Raji (cell line): ENCODE results near the gene SYCE3.

Experiments used
- POLR2A ChIP-seq: IDR thresholded peaks from 2 replicates; pipeline ENCODE4 v1.6.1; 2011; ENCODE audit warnings: low read depth, low read length, control low read depth; ENCODE audit not compliant: insufficient read depth

The SYCE3 gene

GRCh38 chr22:50571264-50572175, 8.8 kb upstream of the SYCE3 start:
- TF ChIP-seq POLR2A = no peak

- TF ChIP-seq POLR2A = no peak
These were observed 8.1 kb upstream of the SYCE3 start for GRCh38 chr22:50570861-50571260.

- no peak for TF ChIP-seq POLR2A
These were observed 7.3 kb upstream of the SYCE3 start for GRCh38 chr22:50569896-50570535.

- no peak for TF ChIP-seq POLR2A
These were observed 6.3 kb upstream of the SYCE3 start for GRCh38 chr22:50569041-50569459.

- no peak for TF ChIP-seq POLR2A
These were observed 5.9 kb upstream of the SYCE3 start for GRCh38 chr22:50568626-50569025.

GRCh38 chr22:50567721-50568252, 5.1 kb upstream of the SYCE3 start:
- no peak for TF ChIP-seq POLR2A

GRCh38 chr22:50564289-50564688, 1.6 kb upstream of the SYCE3 start:
- no peak for TF ChIP-seq POLR2A

GRCh38 chr22:50563413-50564160, 868 bp upstream of the SYCE3 start:
- TF ChIP-seq POLR2A = no peak

GRCh38 chr22:50561401-50562358, 1.0 kb downstream of the SYCE3 start:
- no peak for TF ChIP-seq POLR2A

- TF ChIP-seq POLR2A = no peak
These were observed 2.7 kb downstream of the SYCE3 start for GRCh38 chr22:50560034-50560433.

GRCh38 chr22:50556703-50557102, 6.0 kb downstream of the SYCE3 start:
- no peak for TF ChIP-seq POLR2A

- no peak for TF ChIP-seq POLR2A
These were observed 9.4 kb downstream of the SYCE3 start for GRCh38 chr22:50553310-50553709.

GRCh38 chr22:50551160-50551752, 11.5 kb downstream of the SYCE3 start:
- no peak for TF ChIP-seq POLR2A

GRCh38 chr22:50550395-50550794, 12.3 kb downstream of the SYCE3 start:
- TF ChIP-seq POLR2A = no peak
